Endometrial microvascular endothelial cells (primary cell): ENCODE data around the gene MMP15. TPM values are rescaled to one million over a fixed set of nuclear protein-coding genes. Genes with fewer than 3 reads are reported as not detected.
"Not testable (repeated sequence)": the region's sequence is repeated elsewhere in the genome, so short reads cannot be mapped to it uniquely, and the experiment has no call there.

Experiments
- in situ Hi-C: cut with HindIII; loops from 2 replicates; pipeline ENCODE4 v1.10.0; 2017; ENCODE audit warnings: low sequenced_read_pairs, low pct_unique_long_range_greater_than_20kb; ENCODE audit errors: inconsistent ontology term
- total RNA-seq: library from RNA; depleted of rRNA; stranded (reverse); fragments of >200 nt; gene quantifications from one replicate; pipeline ENCODE4 v1.2.3, GENCODE V29; 2015; ENCODE audit errors: inconsistent ontology term

The MMP15 gene
- total RNA-seq, 1 donor from 2014 or later: 4.3 TPM

GRCh38 chr16:57994361-57994760, 31.2 kb upstream of the MMP15 start:
- in situ Hi-C loops: loop anchor here (25.0 kb wide), 1 partner anchor 232 kb away; no protein-coding TSS in a partner anchor

GRCh38 chr16:57994778-57995177, 30.8 kb upstream of the MMP15 start:
- in situ Hi-C loops: loop anchor here (25.0 kb wide), 1 partner anchor 232 kb away; no protein-coding TSS in a partner anchor

- in situ Hi-C loops: loop anchor here (25.0 kb wide), 1 partner anchor 234 kb away; no protein-coding TSS in a partner anchor
Measured at GRCh38 chr16:57995721-57996405, 29.7 kb upstream of the MMP15 start.

GRCh38 chr16:57996406-57997175, 29.0 kb upstream of the MMP15 start:
- in situ Hi-C loops: loop anchor here (25.0 kb wide), 1 partner anchor 234 kb away; no protein-coding TSS in a partner anchor

GRCh38 chr16:57997176-57997527, 28.4 kb upstream of the MMP15 start:
- in situ Hi-C loops: loop anchor here (25.0 kb wide), 1 partner anchor 235 kb away; no protein-coding TSS in a partner anchor

GRCh38 chr16:57997528-57998265, 27.9 kb upstream of the MMP15 start:
- in situ Hi-C loops: loop anchor here (25.0 kb wide), 1 partner anchor 235 kb away; no protein-coding TSS in a partner anchor

GRCh38 chr16:57998486-57998885, 27.1 kb upstream of the MMP15 start:
- in situ Hi-C loops: loop anchor here (25.0 kb wide), 1 partner anchor 236 kb away; no protein-coding TSS in a partner anchor

- in situ Hi-C loops: loop anchor here (25.0 kb wide), 1 partner anchor 237 kb away; no protein-coding TSS in a partner anchor
Measured at GRCh38 chr16:57998992-57999365, 26.6 kb upstream of the MMP15 start.

- in situ Hi-C loops: loop anchor here (25.0 kb wide), 1 partner anchor 237 kb away; no protein-coding TSS in a partner anchor
Measured at GRCh38 chr16:57999366-57999970, 26.1 kb upstream of the MMP15 start.

- in situ Hi-C loops: loop anchor here (25.0 kb wide), 1 partner anchor 238 kb away; no protein-coding TSS in a partner anchor
Measured at GRCh38 chr16:57999971-58000705, 25.4 kb upstream of the MMP15 start, which contains the start of gene ZNF319. ZNF319 (minus strand) TSS chr16:58000672; CDS start chr16:57998265, 2,407 bp downstream.

- in situ Hi-C loops: no loop called here
Measured at GRCh38 chr16:58000706-58001676, 24.6 kb upstream of the MMP15 start, which contains the start of gene USB1. USB1 (plus strand) TSS chr16:58001407; CDS start chr16:58001484, 77 bp downstream.

- in situ Hi-C loops: no loop called here
Measured at GRCh38 chr16:58001781-58002415, 23.7 kb upstream of the MMP15 start.

GRCh38 chr16:58002416-58002800, 23.1 kb upstream of the MMP15 start:
- in situ Hi-C loops: no loop called here

GRCh38 chr16:58002936-58003335, 22.6 kb upstream of the MMP15 start:
- in situ Hi-C loops: no loop called here

GRCh38 chr16:58004736-58005135, 20.8 kb upstream of the MMP15 start:
- in situ Hi-C loops: not testable (repeated sequence)

GRCh38 chr16:58009856-58010416, 15.6 kb upstream of the MMP15 start:
- in situ Hi-C loops: no loop called here
